NCI-H1694 treated with DMSO at 0.1 percent for 48 hours (cell line): ENCODE data around the gene GALNT10.

Source experiments
- DNase-seq: peaks from one replicate; lab custom pipeline; 2025; lab: John Stamatoyannopoulos, UW

GALNT10 gene

GRCh38 chr5:154445422-154446194 is 255.1 kb downstream of the GALNT10 start, which contains the start of gene SAP30L:
Gene SAP30L, plus strand, starts transcription at chr5:154445997. Its CDS starts 608 bp downstream, at chr5:154446605.
- peak; percentile 62 for DNase-seq

GRCh38 chr5:154446195-154447088 is 255.9 kb downstream of the GALNT10 start:
- no peak for DNase-seq

- DNase-seq = no peak
Measured at GRCh38 chr5:154447089-154447725, 256.7 kb downstream of the GALNT10 start.

GRCh38 chr5:154449786-154450185 is 259.3 kb downstream of the GALNT10 start:
- DNase-seq = no peak

- DNase-seq = no peak
Measured at GRCh38 chr5:154451957-154452356, 261.4 kb downstream of the GALNT10 start.

- DNase-seq = no peak
Measured at GRCh38 chr5:154455585-154455984, 265.1 kb downstream of the GALNT10 start.

GRCh38 chr5:154456540-154456939 is 266.0 kb downstream of the GALNT10 start:
- DNase-seq = no peak

GRCh38 chr5:154459015-154459414 is 268.5 kb downstream of the GALNT10 start:
- no peak for DNase-seq

GRCh38 chr5:154460172-154460571 is 269.6 kb downstream of the GALNT10 start:
- no peak for DNase-seq

- no peak for DNase-seq
Measured at GRCh38 chr5:154461531-154461930, 271.0 kb downstream of the GALNT10 start.

- DNase-seq = no peak
Measured at GRCh38 chr5:154464438-154464837, 273.9 kb downstream of the GALNT10 start.

GRCh38 chr5:154465169-154465568 is 274.6 kb downstream of the GALNT10 start:
- DNase-seq = no peak

GRCh38 chr5:154466147-154466546 is 275.6 kb downstream of the GALNT10 start:
- no peak for DNase-seq

- no peak for DNase-seq
Measured at GRCh38 chr5:154466671-154467070, 276.1 kb downstream of the GALNT10 start.

GRCh38 chr5:154467655-154468354 is 277.3 kb downstream of the GALNT10 start:
- peak; percentile 52 for DNase-seq

- no peak for DNase-seq
Measured at GRCh38 chr5:154470137-154470536, 279.6 kb downstream of the GALNT10 start.
